ENCODE results near the gene CELA3A. TPM values are rescaled to one million over a fixed set of nuclear protein-coding genes. Genes with fewer than 3 reads are reported as not detected.

Gene CELA3A
- total RNA-seq, 2 experiments from 2014 or later, result not detected

DNA sequence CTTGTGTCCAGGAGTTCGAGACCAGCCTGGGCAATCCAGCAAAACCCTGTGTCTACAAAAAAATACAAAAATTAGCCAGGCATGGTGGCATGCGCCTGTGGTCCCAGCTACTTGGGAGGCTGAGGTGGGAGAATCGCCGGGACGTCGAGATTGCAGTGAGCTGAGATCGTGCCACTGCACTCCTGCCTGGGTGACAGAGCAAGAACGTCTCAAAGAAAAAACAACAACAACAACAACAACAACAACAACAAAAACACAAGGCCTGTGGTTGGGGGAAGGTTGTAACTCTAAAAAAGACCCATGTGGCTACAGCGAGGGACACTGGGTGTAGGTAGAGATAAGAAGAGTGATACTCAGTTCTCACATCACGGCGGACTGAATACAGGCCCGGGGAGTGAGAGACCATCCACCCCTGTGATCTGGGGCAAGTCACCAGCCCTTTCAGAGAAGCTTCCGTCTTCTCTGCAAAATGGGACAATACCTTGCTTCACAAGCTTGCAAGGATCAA is 50.2 kb downstream of the CELA3A start:
- peak overlapping the region; percentile 96 for H3K27ac Mint-ChIP-seq
- no peaks in the 10 kb centered on the region for H3K27me3 Mint-ChIP-seq
- DNase-seq, result no peak
- H3K4me1 Mint-ChIP-seq, result peaks cover 59% of the 10 kb centered on the region
- CTCF ChIA-PET, result interaction anchor here (0.9 to 8.2 kb wide), 4 partner anchors 12 to 33 kb away, joined by 3 to 112 read pairs (median 44); no protein-coding TSS in a partner anchor
- peaks cover 35% of the 10 kb centered on the region for H3K36me3 Mint-ChIP-seq (ENCODE audit: low read depth)
- H3K9me3 Mint-ChIP-seq, result no peaks in the 10 kb centered on the region
- POLR2A ChIA-PET, result interaction anchor here (0.8 to 43.8 kb wide), 9 partner anchors 15 to 270 kb away, joined by 3 to 1616 read pairs (median 13); partner anchors contain the start of gene USP48
- peak overlapping the region; percentile 92 for H3K4me3 Mint-ChIP-seq

DNA sequence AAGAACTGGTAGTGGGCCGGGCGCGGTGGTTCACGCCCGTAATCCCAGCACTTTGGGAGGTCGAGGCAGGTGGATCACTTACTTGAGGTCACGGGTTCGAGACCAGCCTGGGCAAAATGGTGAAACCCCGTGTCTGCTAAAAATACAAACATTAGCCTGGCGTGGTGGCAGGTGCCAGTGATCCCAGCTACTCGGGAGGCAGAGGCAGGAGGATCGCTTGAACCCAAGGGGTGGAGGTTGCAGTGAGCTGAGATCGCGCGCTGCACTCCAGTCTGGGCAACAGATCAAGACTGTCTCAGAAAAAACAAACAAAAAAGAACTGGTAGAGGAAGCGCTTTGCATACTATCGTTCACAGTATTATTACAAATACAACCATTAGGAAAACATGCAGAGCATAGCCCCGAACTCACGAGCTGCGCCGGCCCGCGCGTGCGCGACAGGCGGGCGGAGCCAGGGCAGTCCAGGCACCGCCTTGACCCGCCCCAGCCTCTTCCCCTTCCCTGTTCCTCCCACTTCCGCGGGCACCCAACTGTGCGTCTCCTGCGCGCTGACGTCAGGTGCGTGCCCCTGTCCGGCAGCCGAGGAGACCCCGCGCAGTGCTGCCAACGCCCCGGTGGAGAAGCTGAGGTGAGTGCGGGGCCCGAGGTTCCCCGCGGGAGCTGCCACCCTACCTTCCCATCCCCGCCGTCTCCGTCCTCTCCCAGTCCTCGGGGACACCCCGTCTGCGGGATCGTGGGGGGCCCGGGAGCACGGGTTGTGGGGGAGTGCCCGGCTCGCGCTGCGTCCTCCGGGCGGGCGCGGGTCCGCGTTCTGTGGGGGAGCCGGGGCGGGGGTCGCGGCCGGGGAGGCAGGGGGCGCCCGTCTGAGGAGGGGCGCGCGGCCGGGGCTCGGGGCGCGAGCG is 50.9 kb downstream of the CELA3A start, which contains the start of gene CDC42:
TSS of gene CDC42 (plus strand) at position 595 of the 902 bp plus-strand sequence. CDS start 25,770 bp downstream, outside the sequence.
- H3K4me3 Mint-ChIP-seq, result peak within 1 kb of the TSS; percentile 100
- H3K27me3 Mint-ChIP-seq, result no peaks in the 10 kb centered on the region
- CTCF ChIA-PET, result interaction anchor here (1.0 to 8.2 kb wide), 6 partner anchors 13 to 458 kb away, joined by 3 to 112 read pairs (median 13); no protein-coding TSS in a partner anchor
- H3K4me1 Mint-ChIP-seq, result peaks cover 63% of the 10 kb centered on the region
- POLR2A ChIA-PET, result interaction anchor here (0.8 to 43.8 kb wide), 17 partner anchors 15 to 1266 kb away, joined by 3 to 1616 read pairs (median 6); partner anchors contain the start of gene USP48
- peak within 1 kb of the TSS; percentile 99 for H3K27ac Mint-ChIP-seq
- no peaks in the 10 kb centered on the region for H3K9me3 Mint-ChIP-seq
- H3K36me3 Mint-ChIP-seq (ENCODE audit: low read depth), result peaks cover 41% of the 10 kb centered on the region
- peak; percentile 98 for DNase-seq

DNA sequence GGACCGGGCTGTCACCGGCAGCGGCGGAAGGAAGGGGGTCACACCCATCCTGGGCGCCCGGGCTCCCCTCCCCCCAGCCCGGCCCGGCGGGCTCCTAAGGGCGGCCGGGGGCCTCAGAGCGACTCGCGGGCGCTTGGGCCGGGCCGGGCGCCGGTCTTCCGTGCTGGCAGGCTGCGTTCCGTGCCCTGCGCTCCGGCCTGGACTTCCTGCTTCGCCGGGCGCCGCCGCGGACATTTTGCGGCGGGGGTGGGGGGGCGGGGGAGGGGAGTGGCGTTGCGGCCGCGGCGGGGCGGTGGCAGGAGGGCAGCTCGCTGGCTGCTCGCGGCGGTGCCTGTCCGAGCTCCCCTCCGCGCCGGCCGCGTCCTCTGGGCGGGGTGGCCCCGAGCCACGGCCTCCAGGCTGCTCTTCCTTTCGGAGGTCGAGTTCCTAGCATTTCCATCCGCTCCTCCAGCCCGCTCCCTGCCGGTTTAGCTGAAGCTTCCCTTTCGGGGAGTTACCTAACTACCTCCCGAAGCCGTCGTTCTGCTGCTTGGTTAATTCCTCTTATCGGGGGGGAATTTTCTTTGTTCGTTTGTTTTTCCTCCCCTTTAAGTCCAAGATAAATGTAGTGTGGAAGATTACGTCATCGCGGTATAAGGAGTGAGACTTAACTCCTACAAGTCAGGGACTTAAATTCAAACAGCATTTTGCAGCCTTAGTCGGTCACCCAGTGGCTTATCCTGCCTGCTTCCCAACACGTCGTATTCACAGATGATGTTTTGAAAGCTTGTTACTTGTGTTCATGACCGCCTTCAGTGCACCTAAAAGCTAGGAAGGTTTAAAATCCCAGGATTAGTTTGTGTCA is 51.8 kb downstream of the CELA3A start:
- peak overlapping the region; percentile 99 for H3K27ac Mint-ChIP-seq
- peak; percentile 58 for DNase-seq
- H3K36me3 Mint-ChIP-seq (ENCODE audit: low read depth), result peaks cover 48% of the 10 kb centered on the region
- POLR2A ChIA-PET, result interaction anchor here (0.9 to 43.8 kb wide), 17 partner anchors 14 to 1267 kb away, joined by 3 to 1616 read pairs (median 6); partner anchors contain the start of gene USP48
- H3K4me3 Mint-ChIP-seq, result peak overlapping the region; percentile 100
- CTCF ChIA-PET, result interaction anchor here (1.0 to 8.2 kb wide), 7 partner anchors 13 to 457 kb away, joined by 3 to 112 read pairs (median 10); no protein-coding TSS in a partner anchor
- H3K9me3 Mint-ChIP-seq, result no peaks in the 10 kb centered on the region
- H3K4me1 Mint-ChIP-seq, result peaks cover 67% of the 10 kb centered on the region
- no peaks in the 10 kb centered on the region for H3K27me3 Mint-ChIP-seq

DNA sequence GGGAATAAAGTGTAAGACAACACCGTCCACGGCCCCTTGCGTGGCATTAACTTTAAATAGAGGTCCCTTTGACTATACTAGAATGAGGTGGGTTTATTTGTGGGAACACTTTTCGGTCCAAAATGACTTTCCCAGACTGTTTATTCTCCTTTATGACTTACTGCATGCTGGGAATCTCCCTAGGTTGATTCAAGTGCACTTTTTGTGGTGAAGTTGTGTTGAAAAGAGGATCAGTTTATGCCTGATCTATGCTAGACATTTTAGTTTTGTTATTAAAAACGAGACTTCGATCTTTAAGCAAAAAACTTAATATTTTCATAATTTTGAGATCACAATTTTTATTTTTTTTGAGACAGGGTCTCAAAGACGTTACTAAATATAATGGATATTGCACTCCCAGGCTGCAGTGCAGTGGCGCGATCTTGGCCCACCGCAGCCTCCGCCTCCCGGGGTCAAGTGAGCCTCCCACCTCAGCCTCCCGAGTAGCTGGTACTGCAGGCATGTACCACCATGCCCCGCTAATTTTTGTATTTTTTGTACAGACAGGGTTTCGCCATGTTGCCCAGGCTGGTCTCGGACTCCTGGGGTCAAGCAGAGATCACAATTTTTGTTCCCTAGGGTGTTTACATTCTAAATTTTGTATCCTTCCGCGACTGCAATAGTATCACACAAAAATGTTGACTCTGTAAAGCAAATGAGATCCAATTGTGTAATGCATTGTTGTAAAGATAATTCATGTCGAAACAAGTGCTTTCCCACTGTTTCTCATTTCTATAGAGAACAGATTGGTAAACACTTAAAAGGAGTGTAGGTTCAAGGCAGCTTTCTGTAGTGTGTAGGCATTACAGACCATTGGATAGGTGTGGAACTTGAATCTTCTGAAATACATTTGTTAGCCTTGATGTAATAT is 52.7 kb downstream of the CELA3A start:
- H3K36me3 Mint-ChIP-seq (ENCODE audit: low read depth), result peaks cover 51% of the 10 kb centered on the region
- CTCF ChIA-PET, result interaction anchor here (1.0 to 8.2 kb wide), 9 partner anchors 12 to 456 kb away, joined by 3 to 112 read pairs (median 9); no protein-coding TSS in a partner anchor

DNA sequence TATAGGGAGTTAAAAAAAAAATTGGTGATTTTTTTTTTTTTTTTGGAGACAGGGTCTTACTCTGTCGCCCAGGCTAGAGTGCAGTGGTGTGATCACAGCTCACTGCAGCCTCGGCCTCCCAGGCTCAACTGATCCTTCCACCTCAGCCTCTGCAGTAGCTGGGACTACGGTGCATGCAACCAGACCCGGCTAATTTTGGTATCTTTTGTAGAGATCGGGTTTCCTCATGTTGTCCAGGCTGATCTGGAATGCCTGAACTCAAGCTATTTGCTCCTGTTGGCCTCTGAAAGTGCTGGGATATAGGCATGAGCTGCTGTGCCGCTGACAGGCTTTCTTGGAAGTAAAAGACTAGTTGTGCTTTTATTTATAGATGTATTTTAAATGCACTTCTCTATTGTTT is 54.0 kb downstream of the CELA3A start:
- no peak for DNase-seq
- Mint-ChIP-seq H3K4me3 (peak overlapping the region; percentile 63), H3K36me3 (ENCODE audit: low read depth) (peaks cover 59% of the 10 kb centered on the region), H3K27ac (peak overlapping the region; percentile 55), H3K4me1 (peaks cover 66% of the 10 kb centered on the region), H3K9me3 (no peaks in the 10 kb centered on the region), H3K27me3 (no peaks in the 10 kb centered on the region)
- CTCF ChIA-PET, result interaction anchor here (1.0 to 8.2 kb wide), 8 partner anchors 11 to 220 kb away, joined by 3 to 112 read pairs (median 8); no protein-coding TSS in a partner anchor
- POLR2A ChIA-PET, result interaction anchor here (0.7 to 43.8 kb wide), 7 partner anchors 10 to 50 kb away, joined by 3 to 1616 read pairs (median 5); no protein-coding TSS in a partner anchor

More for the DNA sequence above, 52.7 kb downstream of the CELA3A start:
- peak overlapping the region; percentile 99 for H3K27ac Mint-ChIP-seq
- POLR2A ChIA-PET, result interaction anchor here (0.7 to 43.8 kb wide), 16 partner anchors 11 to 272 kb away, joined by 3 to 1616 read pairs (median 8); no protein-coding TSS in a partner anchor
- no peak for DNase-seq
- H3K27me3 Mint-ChIP-seq, result no peaks in the 10 kb centered on the region
- H3K4me1 Mint-ChIP-seq, result peaks cover 61% of the 10 kb centered on the region
- H3K9me3 Mint-ChIP-seq, result no peaks in the 10 kb centered on the region
- peak overlapping the region; percentile 100 for H3K4me3 Mint-ChIP-seq

DNA sequence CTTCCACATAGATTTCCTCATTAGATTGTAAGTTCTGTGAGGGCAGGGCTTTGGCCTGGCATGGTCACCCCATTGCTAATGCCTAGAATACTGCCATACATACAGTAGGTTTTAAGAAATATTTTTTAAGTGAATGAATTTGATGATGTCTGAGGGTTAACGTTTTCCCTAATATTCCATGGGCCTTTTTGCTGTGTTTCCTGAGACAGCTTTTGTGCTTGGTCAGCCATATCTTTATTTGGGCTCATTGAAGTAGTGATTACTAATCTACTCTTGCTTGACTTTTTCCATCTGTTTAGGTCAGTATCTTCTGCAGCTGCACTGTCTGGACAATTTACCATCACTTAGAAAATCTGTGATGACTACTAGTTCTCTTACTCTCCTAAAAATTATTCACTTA is 54.6 kb downstream of the CELA3A start:
- Mint-ChIP-seq H3K27ac (peak overlapping the region; percentile 4), H3K36me3 (ENCODE audit: low read depth) (peaks cover 62% of the 10 kb centered on the region), H3K4me3 (peak overlapping the region; percentile 63), H3K4me1 (peaks cover 70% of the 10 kb centered on the region), H3K27me3 (no peaks in the 10 kb centered on the region), H3K9me3 (no peaks in the 10 kb centered on the region)
- DNase-seq, result no peak
- ChIA-PET CTCF (interaction anchor here (1.6 to 8.2 kb wide), 4 partner anchors 10 to 33 kb away, joined by 3 to 112 read pairs (median 40); no protein-coding TSS in a partner anchor), POLR2A (interaction anchor here (1.3 to 43.8 kb wide), 5 partner anchors 10 to 49 kb away, joined by 5 to 1616 read pairs (median 8); no protein-coding TSS in a partner anchor)

- Mint-ChIP-seq H3K4me1 (peaks cover 63% of the 10 kb centered on the region), H3K27ac (peak overlapping the region; percentile 60), H3K36me3 (ENCODE audit: low read depth) (peaks cover 62% of the 10 kb centered on the region), H3K9me3 (no peaks in the 10 kb centered on the region), H3K4me3 (peak overlapping the region; percentile 46), H3K27me3 (no peaks in the 10 kb centered on the region)
- CTCF ChIA-PET, result interaction anchor here (2.6 kb wide), 1 partner anchor 32 kb away, joined by 9 read pairs; no protein-coding TSS in a partner anchor
- no peak for DNase-seq
- POLR2A ChIA-PET, result interaction anchor here (43.8 kb wide), 1 partner anchor 24 kb away, joined by 1616 read pairs; no protein-coding TSS in a partner anchor
Measured at GRCh38 chr1:22056936-22057335, 55.5 kb downstream of the CELA3A start.

- Mint-ChIP-seq H3K36me3 (ENCODE audit: low read depth) (peaks cover 65% of the 10 kb centered on the region), H3K27me3 (no peaks in the 10 kb centered on the region), H3K27ac (no peak overlapping the region), H3K4me1 (peaks cover 65% of the 10 kb centered on the region), H3K4me3 (no peak overlapping the region), H3K9me3 (no peaks in the 10 kb centered on the region)
- DNase-seq, result no peak
- ChIA-PET CTCF (interaction anchor here (1.5 to 2.6 kb wide), 2 partner anchors 18 to 33 kb away, joined by 4 to 9 read pairs; no protein-coding TSS in a partner anchor), POLR2A (interaction anchor here (43.8 kb wide), 1 partner anchor 25 kb away, joined by 1616 read pairs; no protein-coding TSS in a partner anchor)
Measured at GRCh38 chr1:22057861-22058260, 56.4 kb downstream of the CELA3A start.

Other genes starting within 250 kb of the CELA3A start
- 10 to 100 TPM; 80.1 to 81.8 TPM for gene USP48, start 218.5 kb upstream of the CELA3A start, total RNA-seq
- not detected for gene LDLRAD2, start 189.4 kb upstream of the CELA3A start, total RNA-seq
- 1 to 10 TPM; 1.0 to 1.2 TPM for gene HSPG2, start 64.3 kb upstream of the CELA3A start, total RNA-seq
- not detected for gene CELA3B, start 24.6 kb upstream of the CELA3A start, total RNA-seq
- 100 to 1,000 TPM; 377 to 388 TPM for gene CDC42, start 51.1 kb downstream of the CELA3A start, total RNA-seq
- not detected for gene WNT4, start 141.4 kb downstream of the CELA3A start, total RNA-seq

All from activated CD4-positive, alpha-beta memory T cell treated with anti-CD3 and anti-CD28 coated beads, Interleukin-2, amount 10 ng/mL, durations not matched to agents 7 days and 5 days (primary cell).